Urinary bladder (tissue), 4 donors: ENCODE results near the gene KANSL1L. TPM values are rescaled to one million over a fixed set of nuclear protein-coding genes. Genes with fewer than 3 reads are reported as not detected.

Experiments used
- DNase-seq: peaks from one replicate; pipeline ENCODE4 v3.0.0-alpha.2; 2015; ENCODE audit errors: extremely low spot score
- H3K27ac ChIP-seq: one replicate; pipeline ENCODE4 v1.5.1; 2013; ENCODE audit warnings: low read depth, mild to moderate bottlenecking, moderate library complexity
- H3K36me3 ChIP-seq: one replicate; pipeline ENCODE4 v1.6.1; 2013; ENCODE audit warnings: mild to moderate bottlenecking, moderate library complexity; ENCODE audit not compliant: insufficient read depth
- H3K4me1 ChIP-seq: one replicate; pipeline ENCODE4 v1.6.1; 2013; ENCODE audit warnings: mild to moderate bottlenecking, moderate library complexity; ENCODE audit not compliant: insufficient read depth
- H3K4me3 ChIP-seq: one replicate; pipeline ENCODE4 v1.5.1; 2013; ENCODE audit warnings: low read depth, low read length
- WGBS: extraction: QIAGEN DNeasy Blood & Tissue Kit; methylation state at CpG from one replicate; pipeline ENCODE4 v1.1.7; 2013; 5-methylcytosine and 5-hydroxymethylcytosine counted together
- polyA plus RNA-seq: library from polyadenylated mRNA; stranded (reverse); fragments of 200-250 nt; gene quantifications from one replicate; pipeline ENCODE4 v1.2.3, GENCODE V29; 2013
- total RNA-seq: library from RNA; depleted of rRNA; stranded (reverse); fragments of >200 nt; gene quantifications from one replicate; pipeline ENCODE4 v1.2.3, GENCODE V29; 2014
- donor health status: healthy with polysubstance abuse.
- donor health status: healthy.

Gene KANSL1L
- total and polyA plus RNA-seq, 2 donors, result 13.3 to 92.5 TPM

DNA sequence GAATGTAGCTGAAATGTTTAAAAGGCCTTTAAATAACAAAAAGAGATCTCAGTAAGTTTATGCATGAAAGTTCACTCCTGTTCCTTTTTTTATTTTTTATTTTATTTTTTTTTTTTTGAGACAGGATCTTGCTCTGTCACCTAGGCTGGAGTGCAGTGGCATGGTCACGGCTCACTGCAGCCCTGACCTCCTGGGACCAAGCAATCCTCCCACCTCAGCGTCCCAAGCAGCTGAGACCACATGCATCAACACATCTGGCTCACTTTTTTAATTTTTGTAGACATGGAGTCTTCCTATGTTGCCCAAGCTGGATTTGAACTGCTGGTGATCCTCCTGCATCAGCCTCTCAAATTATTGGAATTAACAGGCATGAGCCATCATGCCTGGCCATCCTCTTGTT lies 84.3 kb downstream of the KANSL1L start:
- Histone ChIP-seq H3K27ac (no peak overlapping the region), H3K4me1 (no peaks in the 10 kb centered on the region), H3K4me3 (no peak overlapping the region), H3K36me3 (no peaks in the 10 kb centered on the region)
- WGBS, result 40% methylated on average over 2 of the region's 2 CpGs
- no peak for DNase-seq

DNA sequence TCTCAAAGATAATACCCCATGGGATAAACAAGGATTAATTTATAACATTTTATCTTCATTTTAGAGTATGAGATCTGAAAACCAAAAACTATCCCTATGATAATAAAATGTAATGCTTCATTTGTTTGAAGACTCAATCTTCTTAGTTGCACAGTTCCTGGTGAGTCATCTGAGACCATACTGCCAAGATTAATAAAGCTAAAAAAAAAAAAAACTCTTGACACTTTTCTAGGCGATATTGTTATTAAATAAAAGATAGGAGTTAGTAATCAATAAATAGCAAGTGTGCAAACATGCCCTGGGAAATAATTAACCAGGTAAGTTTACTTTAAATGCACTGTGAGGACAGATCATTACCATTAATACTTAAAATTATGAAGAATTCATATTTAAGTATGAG lies 84.9 kb downstream of the KANSL1L start:
- WGBS, result 42% methylated on average over 1 of the region's 1 CpG
- DNase-seq, result no peak
- Histone ChIP-seq H3K4me1 (no peaks in the 10 kb centered on the region), H3K4me3 (no peak overlapping the region), H3K27ac (no peak overlapping the region), H3K36me3 (no peaks in the 10 kb centered on the region)

DNA sequence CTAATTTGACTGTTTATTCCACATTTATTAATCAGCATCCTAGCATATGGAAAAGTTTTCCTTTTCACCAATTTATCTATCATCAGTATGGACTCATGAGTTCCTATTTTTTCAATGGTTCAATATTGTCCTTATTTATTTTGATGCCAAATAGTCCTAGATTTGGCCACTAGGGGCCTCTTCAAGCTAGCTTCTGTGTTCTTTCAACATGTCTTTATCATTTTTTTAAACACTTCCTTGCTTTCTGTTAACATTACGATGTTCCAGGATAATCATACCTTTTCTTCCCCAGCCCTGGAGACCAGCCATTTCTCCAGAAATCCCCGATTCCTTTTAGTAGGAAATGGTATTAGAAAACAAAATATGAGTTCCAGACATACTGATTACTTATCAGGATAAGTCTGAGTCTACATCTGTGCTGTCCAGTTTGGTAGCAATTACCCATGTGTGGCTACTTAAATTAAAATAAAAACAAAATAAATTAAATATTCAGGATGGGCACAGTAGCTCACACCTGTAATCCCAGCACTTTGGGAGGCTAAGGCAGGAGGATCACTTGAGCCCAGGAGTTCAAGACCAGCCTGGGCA lies 98.2 kb downstream of the KANSL1L start:
- Histone ChIP-seq H3K4me3 (no peak overlapping the region), H3K4me1 (no peaks in the 10 kb centered on the region), H3K36me3 (no peaks in the 10 kb centered on the region), H3K27ac (no peak overlapping the region)
- no peak for DNase-seq
- WGBS, result 11% methylated on average over 2 of the region's 2 CpGs

DNA sequence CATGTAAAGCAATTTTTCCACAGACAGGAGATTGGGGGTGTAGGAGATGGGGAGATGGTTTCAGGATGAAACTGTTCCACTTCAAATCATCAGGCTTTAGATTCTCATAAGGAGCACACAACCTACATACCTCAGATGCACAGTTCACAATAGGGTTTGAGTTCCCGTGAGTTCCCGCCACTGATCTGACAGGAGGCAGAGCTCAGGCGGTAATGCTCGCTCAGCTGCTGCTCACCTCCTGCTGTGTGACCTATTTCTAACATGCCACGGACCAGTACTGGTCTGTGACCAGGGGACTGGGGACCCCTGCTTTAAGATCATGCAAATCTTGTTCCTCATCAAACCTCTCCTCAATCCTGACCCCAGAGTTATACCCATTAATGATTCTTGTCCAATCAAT lies 98.7 kb downstream of the KANSL1L start:
- Histone ChIP-seq H3K4me3 (no peak overlapping the region), H3K36me3 (no peaks in the 10 kb centered on the region), H3K4me1 (no peaks in the 10 kb centered on the region), H3K27ac (no peak overlapping the region)
- no peak for DNase-seq
- WGBS, result 88% methylated on average over 5 of the region's 5 CpGs

DNA sequence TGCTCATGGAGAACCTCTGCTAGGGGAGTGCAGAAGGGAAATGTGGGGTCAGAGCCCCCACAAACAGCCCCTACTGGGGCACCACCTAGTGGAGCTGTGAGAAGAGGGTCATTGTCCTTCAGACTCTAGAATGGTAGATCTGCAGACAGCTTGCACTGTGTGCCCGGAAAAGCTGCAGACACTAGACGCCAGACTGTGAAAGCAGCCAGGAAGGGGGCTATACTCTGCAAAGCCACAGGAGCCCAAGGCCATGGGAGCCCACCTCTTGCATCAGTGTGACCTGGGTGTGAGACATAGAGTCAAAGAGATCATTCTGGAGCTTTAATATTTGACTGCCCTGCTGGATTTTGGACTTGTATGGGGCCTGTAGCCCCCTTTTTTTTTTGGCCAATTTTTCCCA lies 107.9 kb downstream of the KANSL1L start:
- WGBS, result 94% methylated on average over 2 of the region's 2 CpGs
- no peak overlapping the region for H3K27ac ChIP-seq
- DNase-seq, result no peak

DNA sequence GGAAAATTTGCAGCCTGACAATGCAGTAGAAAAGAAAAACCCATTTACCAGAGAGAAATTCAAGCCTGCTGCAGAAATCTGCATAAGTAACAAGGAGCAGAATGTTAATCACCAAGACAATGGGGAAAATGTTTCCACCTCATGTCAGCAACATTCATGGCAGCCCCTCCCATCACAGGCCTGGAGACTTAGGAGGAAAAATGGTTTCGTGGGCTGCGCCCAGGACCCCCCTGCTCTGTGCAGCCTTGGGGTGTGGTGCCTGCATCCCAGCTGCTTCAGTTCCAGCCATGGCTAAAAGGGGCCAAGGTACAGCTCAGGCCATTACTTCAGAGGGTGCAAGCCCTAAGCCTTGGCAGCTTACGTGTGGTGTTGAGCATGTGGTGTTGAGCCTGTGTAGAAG lies 115.4 kb downstream of the KANSL1L start:
- WGBS, result 98% methylated on average over 3 of the region's 3 CpGs

More for the DNA sequence above, 107.9 kb downstream of the KANSL1L start:
- H3K4me3 ChIP-seq, result no peak overlapping the region
- no peaks in the 10 kb centered on the region for H3K36me3 ChIP-seq
- no peaks in the 10 kb centered on the region for H3K4me1 ChIP-seq

DNA sequence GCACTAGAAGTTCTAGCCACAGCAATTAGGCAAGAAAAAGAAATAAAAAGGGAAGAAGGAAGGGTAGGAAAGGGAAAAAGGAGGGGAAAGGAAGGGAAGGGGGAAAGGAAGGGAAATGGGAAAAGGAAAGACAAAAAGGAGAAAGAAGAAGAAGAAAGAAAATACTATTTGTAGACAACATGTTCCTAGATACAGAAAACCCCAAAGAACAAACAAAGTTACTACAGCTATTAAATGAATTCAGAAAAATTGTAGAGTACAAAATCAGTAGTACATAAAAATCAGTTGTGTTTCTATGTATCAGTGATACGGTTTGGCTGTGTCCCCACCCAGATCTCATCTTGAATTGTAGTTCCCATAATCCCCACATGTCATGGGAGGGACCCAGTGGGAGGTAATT lies 116.5 kb downstream of the KANSL1L start:
- Histone ChIP-seq H3K27ac (no peak overlapping the region), H3K36me3 (no peaks in the 10 kb centered on the region), H3K4me3 (no peak overlapping the region), H3K4me1 (no peaks in the 10 kb centered on the region)
- no peak for DNase-seq
- 98% methylated on average over 1 of the region's 1 CpG for WGBS

More for the DNA sequence above, 115.4 kb downstream of the KANSL1L start:
- H3K27ac ChIP-seq, result no peak overlapping the region
- H3K36me3 ChIP-seq, result no peaks in the 10 kb centered on the region
- H3K4me1 ChIP-seq, result no peaks in the 10 kb centered on the region
- DNase-seq, result no peak
- no peak overlapping the region for H3K4me3 ChIP-seq

DNA sequence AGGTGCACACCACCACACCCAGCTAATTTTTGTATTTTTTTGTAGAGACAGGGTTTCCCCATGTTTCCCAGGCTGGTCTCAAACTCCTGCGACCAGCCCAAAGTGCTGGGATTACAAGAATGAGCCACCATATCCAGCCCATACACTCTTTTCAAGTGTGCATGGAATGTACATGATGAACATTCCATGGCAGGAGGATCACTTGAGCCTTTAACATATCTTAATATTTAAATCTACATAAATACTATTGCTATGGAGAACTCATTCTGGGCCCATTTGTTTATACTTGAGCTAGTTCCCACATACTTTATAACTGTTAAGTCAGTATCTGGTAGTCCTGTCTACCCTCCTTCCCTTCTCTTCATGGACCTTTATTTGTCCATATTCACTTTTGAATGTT lies 120.3 kb downstream of the KANSL1L start:
- WGBS, result 89% methylated on average over 1 of the region's 1 CpG

DNA sequence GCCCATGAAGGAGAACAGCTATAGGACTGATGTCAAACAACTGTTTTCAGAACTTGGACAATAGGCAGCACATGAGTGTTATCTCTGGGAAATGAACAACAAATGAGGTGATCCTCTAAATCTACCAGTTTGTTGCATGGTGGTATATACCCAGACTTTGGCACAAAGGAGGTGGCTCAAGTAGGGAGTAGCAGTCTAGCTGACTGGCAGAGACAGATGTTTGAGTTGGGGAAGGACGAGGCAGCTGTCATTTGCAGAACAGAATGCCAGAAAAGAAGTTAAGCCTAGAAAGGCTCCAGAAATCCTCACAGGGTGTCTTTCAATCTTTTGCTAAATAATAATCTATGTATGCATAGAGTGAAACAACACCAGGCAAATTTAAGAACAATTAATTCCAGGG lies 121.4 kb downstream of the KANSL1L start:
- Histone ChIP-seq H3K27ac (no peak overlapping the region), H3K36me3 (no peaks in the 10 kb centered on the region), H3K4me3 (no peak overlapping the region), H3K4me1 (no peaks in the 10 kb centered on the region)
- 95% methylated on average over 1 of the region's 1 CpG for WGBS
- no peak for DNase-seq

More for the DNA sequence above, 120.3 kb downstream of the KANSL1L start:
- Histone ChIP-seq H3K36me3 (no peaks in the 10 kb centered on the region), H3K27ac (no peak overlapping the region), H3K4me1 (no peaks in the 10 kb centered on the region), H3K4me3 (no peak overlapping the region)
- no peak for DNase-seq

DNA sequence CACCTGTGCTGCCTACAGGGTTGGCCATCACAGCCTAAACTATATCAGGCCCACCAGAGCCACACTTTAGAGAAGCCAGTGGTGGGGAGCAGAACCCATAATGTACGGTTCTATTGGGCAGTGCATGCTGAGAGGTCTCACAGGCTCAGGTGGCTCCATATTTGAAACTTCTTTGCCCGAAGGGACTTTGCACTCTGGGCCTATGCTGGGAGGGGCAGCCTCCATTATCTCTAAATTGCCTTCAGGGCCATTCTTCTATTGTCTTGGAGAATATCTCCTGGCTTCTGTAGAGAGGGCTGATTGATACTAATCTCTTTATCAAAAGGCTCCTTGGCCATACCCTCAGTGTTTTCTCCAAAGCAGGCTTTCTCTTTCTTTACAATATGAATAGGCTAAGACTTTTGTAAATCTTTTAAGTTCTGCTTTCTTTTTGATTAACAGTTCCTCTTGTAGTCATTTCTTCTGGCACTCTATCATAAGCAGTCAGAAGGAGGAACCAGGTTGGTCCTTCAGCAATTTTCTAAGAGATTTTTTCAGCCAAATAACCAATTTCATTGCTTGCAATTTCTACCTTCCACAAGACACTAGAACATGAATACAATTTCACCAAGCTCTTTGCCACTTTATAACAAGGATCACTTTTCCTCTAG lies 124.2 kb downstream of the KANSL1L start:
- DNase-seq, result no peak
- H3K36me3 ChIP-seq, result no peaks in the 10 kb centered on the region
- no peak overlapping the region for H3K4me3 ChIP-seq
- H3K4me1 ChIP-seq, result no peaks in the 10 kb centered on the region
- WGBS, result 98% methylated on average over 2 of the region's 2 CpGs
- H3K27ac ChIP-seq, result no peak overlapping the region

DNA sequence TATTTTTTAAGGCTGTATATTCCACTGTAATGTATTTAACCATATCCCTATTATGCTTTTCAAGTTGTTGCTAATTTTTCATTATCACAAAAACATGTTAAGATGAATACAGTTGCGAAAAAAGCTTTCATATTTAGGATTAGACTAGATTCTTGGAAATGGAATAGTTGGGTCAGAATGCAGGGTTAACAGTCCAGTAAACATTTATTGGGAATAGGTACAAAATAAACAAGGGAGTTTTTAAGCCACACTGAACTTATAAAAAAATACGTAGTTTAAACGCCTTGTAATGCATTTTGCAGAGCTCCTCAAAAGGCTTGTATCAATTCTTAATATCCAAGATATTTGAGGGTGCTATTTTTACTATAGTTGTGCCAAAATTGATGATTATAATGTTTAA lies 133.1 kb downstream of the KANSL1L start:
- Histone ChIP-seq H3K4me1 (no peaks in the 10 kb centered on the region), H3K27ac (no peak overlapping the region), H3K4me3 (no peak overlapping the region), H3K36me3 (no peaks in the 10 kb centered on the region)
- WGBS, result 75% methylated on average over 3 of the region's 3 CpGs
- DNase-seq, result no peak

DNA sequence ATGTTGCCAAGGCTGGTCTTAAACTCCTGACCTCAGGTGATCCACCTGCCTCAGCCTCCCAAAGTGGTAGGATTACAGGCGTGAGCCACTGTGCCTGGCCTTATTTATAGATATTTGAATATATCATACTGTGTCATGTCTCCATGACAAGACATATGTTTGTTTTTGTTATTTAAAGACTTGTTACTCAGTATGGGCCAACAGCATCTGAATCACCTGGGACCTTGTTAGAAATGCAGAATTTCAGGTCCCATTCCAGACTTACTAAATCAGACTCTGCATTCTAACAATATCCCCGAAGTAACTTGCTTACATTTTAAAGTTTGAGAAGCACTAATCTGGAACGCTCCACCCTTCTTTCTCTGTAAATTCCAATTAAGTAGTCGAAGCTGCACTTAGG lies 135.5 kb downstream of the KANSL1L start:
- WGBS, result 95% methylated on average over 4 of the region's 4 CpGs
- H3K27ac ChIP-seq, result no peak overlapping the region

DNA sequence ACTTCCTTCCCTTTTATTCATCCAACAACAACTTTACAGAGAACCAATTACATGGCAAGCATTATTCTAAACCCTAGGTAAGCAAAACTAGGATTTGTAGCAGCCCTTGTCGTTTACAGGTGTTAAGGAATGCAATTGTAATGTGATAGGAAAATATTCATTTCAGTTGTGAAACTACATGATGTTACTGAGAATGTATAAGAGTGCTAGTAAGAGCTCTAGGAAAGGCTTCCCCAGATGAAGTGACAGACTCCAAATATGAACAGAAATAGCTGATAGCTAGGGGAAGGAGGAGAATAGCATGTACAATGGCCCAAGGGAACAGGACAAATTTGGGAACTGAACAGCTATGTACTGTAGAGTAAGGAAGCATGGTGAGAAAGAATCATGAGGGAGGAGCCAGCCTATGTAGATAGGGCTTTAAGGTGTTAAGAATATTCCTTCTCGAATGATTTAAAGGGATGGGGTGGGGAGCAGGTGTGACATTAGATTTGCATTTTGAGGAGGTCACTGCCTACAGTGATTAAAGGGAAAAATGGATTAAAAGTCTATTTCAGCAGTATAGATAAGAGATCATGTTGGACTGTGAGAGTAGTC lies 137.0 kb downstream of the KANSL1L start:
- Histone ChIP-seq H3K4me1 (no peaks in the 10 kb centered on the region), H3K4me3 (no peak overlapping the region), H3K36me3 (no peaks in the 10 kb centered on the region), H3K27ac (no peak overlapping the region)
- DNase-seq, result no peak
- WGBS, result 88% methylated on average over 2 of the region's 2 CpGs

More for the DNA sequence above, 135.5 kb downstream of the KANSL1L start:
- no peaks in the 10 kb centered on the region for H3K36me3 ChIP-seq
- no peak overlapping the region for H3K4me3 ChIP-seq
- no peak for DNase-seq
- no peaks in the 10 kb centered on the region for H3K4me1 ChIP-seq

DNA sequence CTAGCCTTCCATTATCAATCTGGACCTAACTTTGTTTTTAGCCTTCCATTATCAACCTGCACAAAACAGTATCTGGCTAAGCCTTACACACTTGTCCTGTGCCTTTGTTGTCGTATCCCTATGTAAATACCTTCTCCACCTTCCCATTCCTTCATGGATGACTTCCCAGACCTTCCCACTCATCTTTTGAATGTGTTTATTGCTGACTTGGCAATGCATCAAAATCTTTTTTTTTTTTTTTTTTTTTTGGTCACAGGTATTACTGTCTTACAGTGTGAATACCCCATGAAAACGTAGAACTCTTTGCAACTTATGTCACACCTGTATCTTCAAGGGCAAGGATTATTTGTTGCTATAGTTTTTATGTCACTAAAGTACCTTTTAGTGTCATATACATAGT lies 143.0 kb downstream of the KANSL1L start:
- DNase-seq, result no peak
- H3K27ac ChIP-seq, result no peak overlapping the region
- no peaks in the 10 kb centered on the region for H3K36me3 ChIP-seq
- H3K4me3 ChIP-seq, result no peak overlapping the region
- H3K4me1 ChIP-seq, result no peaks in the 10 kb centered on the region
- 86% methylated on average over 2 of the region's 2 CpGs for WGBS
